ENCODE measurements around the gene CBLB.

The CBLB gene

GRCh38 chr3:105869861-105870755 lies 1.3 kb upstream of the CBLB start:
- FAIRE-seq: no peak

- FAIRE-seq: no peak
These were observed 670 bp upstream of the CBLB start for GRCh38 chr3:105869531-105869833.

DNA sequence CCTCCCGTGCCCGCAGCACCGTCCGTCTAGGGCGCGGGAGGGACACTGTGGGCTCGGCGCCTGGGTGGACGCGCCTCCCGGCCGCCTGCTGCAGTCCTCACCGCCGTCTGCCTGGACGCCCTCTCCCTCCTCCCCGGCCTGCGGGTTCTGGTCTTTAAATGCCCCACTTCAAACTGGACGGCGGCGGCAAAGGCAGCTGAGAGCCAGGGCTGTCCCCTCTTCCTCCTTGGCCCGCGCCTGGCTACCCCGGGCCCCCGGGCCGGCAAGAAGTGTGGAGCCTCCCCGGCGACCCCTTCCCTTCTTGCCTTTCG lies 426 bp downstream of the CBLB start:
- FAIRE-seq: no peak

GRCh38 chr3:105867712-105868430 lies 941 bp downstream of the CBLB start:
- no peak for FAIRE-seq

- FAIRE-seq: no peak
These were observed 1.9 kb downstream of the CBLB start for GRCh38 chr3:105866656-105867653.

- no peak for FAIRE-seq
These were observed 2.9 kb downstream of the CBLB start for GRCh38 chr3:105865867-105866350.

- no peak for FAIRE-seq
These were observed 3.7 kb downstream of the CBLB start for GRCh38 chr3:105865016-105865623.

- FAIRE-seq: no peak
These were observed 4.6 kb downstream of the CBLB start for GRCh38 chr3:105864212-105864611.

DNA sequence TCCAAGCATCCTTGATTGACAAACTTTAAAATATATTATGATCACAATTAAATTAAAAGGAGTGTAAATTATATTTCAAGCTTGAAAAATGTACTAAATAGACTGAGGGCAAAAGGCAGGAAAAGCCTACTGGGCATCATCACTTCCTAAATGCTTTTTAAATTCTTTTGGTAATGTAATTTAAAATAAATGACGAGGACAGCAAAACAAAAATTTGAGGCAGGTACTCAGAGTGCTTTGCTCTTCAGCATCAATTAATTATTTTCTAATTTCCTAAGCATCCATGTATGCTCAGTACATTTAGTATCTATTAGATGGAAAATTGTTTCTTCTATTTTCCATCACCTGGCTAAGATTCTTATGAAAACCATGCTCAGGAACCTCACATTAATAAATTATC lies 5.2 kb downstream of the CBLB start:
- no peak for FAIRE-seq

DNA sequence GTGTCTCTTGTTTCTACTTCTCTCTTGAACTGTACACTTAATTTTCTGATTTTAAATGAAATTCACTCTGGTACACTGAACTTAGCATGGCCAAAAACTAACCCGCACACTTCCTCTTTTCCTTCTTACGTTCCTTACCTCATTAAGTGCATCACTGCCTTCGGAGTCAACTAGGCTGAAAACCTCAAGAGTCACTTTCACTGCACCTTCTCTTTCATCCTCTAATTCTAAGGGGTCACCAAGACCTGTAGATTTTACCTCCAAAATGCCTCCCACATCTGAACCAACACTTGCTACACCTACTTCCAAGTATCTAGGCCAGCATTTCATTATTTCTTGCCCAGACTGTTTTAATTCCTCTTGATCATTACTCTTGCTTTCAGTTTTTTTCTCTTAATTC lies 6.6 kb downstream of the CBLB start:
- FAIRE-seq: no peak

GRCh38 chr3:105860641-105861040 lies 8.2 kb downstream of the CBLB start:
- no peak for FAIRE-seq

DNA sequence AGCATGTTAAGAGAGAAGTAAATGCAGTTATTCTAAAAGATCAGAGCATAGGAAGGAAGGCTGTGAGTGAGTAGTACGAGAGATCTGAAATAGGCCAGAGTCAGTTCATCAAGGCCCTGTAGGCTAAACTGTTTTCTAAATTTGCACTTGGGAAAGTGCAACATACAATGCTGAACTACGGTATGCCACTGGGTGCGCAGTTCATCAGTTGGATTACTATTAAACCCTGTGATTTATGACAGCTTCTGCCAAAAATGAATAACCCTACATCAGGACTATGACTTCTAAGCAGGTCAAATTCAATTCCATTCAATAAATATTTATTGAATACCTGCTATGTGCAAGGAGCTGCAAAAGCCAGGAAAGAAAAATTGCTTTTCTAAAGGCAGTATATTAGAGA lies 10.8 kb downstream of the CBLB start:
- no peak for FAIRE-seq

GRCh38 chr3:105857601-105858000 lies 11.2 kb downstream of the CBLB start:
- FAIRE-seq: no peak

- FAIRE-seq: no peak
These were observed 12.2 kb downstream of the CBLB start for GRCh38 chr3:105856605-105857004.

- FAIRE-seq: no peak
These were observed 14.9 kb downstream of the CBLB start for GRCh38 chr3:105853801-105854432.

DNA sequence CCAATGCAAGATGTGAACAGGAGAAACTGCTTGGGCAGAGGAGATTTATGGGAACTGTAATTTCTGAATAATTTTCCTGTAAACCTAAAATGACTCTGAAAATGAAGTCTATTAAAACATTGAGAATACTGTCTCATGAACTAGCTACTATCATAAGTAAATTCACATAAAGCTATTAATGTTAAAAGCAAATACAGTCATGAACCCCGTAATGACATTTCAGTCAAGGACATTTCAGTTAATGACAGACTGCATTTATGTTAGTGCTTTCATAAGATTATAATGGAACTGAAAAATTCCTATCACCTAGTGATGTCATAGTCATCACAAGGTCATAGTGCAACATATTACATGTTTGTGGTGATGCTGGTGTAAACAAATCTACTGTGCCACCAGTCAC lies 17.2 kb downstream of the CBLB start:
- no peak for FAIRE-seq

DNA sequence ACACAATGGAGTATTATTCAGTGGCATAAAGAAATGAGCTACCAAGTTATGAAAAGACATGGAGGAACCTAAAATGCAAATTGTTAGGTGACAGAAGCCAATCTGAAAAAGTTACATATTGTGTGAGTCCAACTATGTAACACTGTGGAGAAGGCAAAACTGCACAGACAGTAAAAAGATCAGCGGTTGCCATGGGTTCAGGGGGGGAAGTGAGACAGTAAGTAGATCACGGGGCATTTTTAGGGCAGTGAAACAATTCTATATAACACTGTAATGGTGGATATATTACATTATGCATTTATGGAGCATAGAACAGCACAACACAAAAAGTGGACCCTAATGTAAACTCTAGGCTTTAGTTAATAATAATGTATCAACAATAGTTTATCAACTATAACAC lies 17.6 kb downstream of the CBLB start:
- no peak for FAIRE-seq

GRCh38 chr3:105850593-105850992 lies 18.2 kb downstream of the CBLB start:
- FAIRE-seq: no peak

DNA sequence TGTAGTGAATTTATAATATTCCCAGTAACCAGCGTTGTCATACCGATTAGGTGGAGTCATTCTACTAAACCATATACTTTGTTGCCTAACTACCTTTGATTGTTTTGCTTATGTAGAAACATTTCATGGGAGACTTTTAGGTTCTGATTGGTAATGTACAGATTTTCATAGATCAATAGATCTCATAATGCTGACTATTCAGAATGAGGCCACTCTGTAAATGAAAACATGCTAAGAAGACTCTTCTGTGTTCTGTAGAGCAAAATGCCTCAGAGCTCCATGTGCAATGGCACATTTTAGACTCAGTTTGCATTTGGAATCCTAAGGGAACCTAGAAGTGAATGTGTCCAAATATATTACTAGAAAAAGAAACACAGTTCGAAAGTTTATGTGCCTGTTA lies 20.0 kb downstream of the CBLB start:
- FAIRE-seq: no peak

DNA sequence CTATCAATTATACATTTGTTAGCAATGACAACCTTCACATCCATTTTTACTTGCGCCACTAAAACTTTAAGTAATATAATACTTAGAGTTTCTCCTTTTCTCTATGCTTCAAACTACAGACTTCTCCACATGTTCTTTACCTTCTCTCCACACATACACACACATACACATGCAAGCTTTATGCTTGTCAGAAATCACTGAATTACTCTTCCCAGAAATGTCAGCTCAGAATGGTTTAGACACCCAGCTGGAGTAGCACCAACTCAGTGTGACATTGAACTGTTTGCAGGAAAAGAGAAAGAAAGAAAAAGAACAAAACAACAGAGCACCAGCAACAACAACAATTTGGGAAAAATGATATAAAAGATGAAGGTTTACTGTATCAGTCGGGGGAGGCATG lies 20.9 kb downstream of the CBLB start:
- no peak for FAIRE-seq

DNA sequence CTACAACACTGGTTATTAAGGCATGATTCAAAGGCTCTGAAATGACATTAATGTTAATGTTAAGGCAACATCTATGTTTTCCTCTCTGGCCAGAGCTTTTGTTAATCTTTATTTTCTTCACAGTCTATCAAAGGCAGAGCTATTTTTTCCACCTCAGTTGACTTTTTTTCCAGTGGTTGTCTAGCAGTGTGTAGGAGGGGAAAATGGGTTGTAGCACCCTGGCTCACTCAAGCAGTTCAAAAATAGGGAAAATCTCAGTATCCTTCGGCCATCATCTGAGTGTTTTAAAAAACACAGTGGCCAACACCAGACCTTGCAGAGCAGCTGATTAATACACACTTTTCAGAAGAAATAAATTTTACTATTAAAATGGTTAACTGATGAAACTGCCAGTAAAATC lies 21.4 kb downstream of the CBLB start:
- FAIRE-seq: no peak

DNA sequence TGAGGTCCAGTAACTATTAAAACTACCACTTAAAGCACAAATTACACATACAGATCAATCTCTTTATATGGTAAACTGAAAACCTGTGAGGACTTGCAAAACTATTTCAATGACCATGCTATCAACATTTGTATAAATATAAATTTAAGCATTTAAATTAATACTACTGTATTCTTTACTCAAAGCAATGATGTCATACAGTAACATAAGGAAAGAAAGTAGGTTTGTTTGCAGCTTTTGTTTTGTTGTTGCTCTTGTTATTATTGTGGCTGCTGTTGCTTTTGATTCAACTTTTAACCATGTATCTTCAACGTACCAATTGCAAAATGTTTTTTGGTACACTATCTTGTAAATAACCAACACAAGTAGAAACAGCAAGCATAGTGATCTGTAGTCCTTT lies 22.0 kb downstream of the CBLB start:
- no peak for FAIRE-seq
